Osteoblast (primary cell): Measurements from ENCODE around the gene SLC10A3. TPM values are rescaled to one million over a fixed set of nuclear protein-coding genes. Genes with fewer than 3 reads are reported as not detected.

Experiments
- DNase-seq: peaks from one replicate; pipeline ENCODE4 v3.0.0; 2011; ENCODE audit warnings: low spot score, mixed read lengths; ENCODE audit not compliant: insufficient read length; ENCODE audit errors: missing footprints
- H2AFZ ChIP-seq: 2 replicates; pipeline ENCODE4 v1.6.0; 2011; ENCODE audit warnings: mild to moderate bottlenecking, low read length
- H3K27ac ChIP-seq: 2 replicates; pipeline ENCODE4 v1.5.1; 2011; ENCODE audit warnings: mild to moderate bottlenecking, low read depth, low read length, moderate library complexity
- H3K27me3 ChIP-seq: 2 replicates; pipeline ENCODE4 v1.6.0; 2012; ENCODE audit warnings: mild to moderate bottlenecking, control low read depth, inconsistent platforms, low read length, moderate library complexity; ENCODE audit not compliant: insufficient read depth
- H3K36me3 ChIP-seq: 2 replicates; pipeline ENCODE4 v1.5.1; 2011; ENCODE audit warnings: mild to moderate bottlenecking, low read length, control low read depth, moderate library complexity; ENCODE audit not compliant: insufficient read depth
- H3K4me1 ChIP-seq: 2 replicates; pipeline ENCODE4 v1.5.1; 2011; ENCODE audit warnings: mild to moderate bottlenecking, low read length, control low read depth, moderate library complexity; ENCODE audit not compliant: insufficient read depth
- H3K4me2 ChIP-seq: 2 replicates; pipeline ENCODE4 v1.6.0; 2011; ENCODE audit warnings: mild to moderate bottlenecking, low read length; ENCODE audit not compliant: insufficient read depth
- H3K4me3 ChIP-seq: fragments of 200-600 bp; sonication (generic); 3 replicates; pipeline ENCODE4 v1.5.1; 2012; ENCODE audit warnings: mild to moderate bottlenecking, low read length, inconsistent platforms; ENCODE audit not compliant: insufficient read depth
- H3K79me2 ChIP-seq: 2 replicates; pipeline ENCODE4 v1.6.0; 2012; ENCODE audit warnings: mild to moderate bottlenecking, low read length, control low read depth, inconsistent platforms; ENCODE audit not compliant: insufficient read depth
- H3K9me3 ChIP-seq: 2 replicates; pipeline ENCODE4 v1.5.1; 2011; ENCODE audit warnings: low read depth, low read length, control low read depth
- H4K20me1 ChIP-seq: 2 replicates; pipeline ENCODE4 v1.6.0; 2012; ENCODE audit warnings: mild to moderate bottlenecking, low read length, control low read depth; ENCODE audit not compliant: insufficient read depth
- total RNA-seq: library from RNA; depleted of rRNA; stranded (reverse); fragments of >200 nt; gene quantifications from 2 replicates; pipeline ENCODE4 v1.2.3, GENCODE V29; 2012
- TF ChIP-seq, protein P1 (sequence below): IDR thresholded peaks from 2 replicates; pipeline ENCODE4 v1.5.1; 2011; ENCODE audit warnings: mild to moderate bottlenecking, low read depth, low read length, moderate library complexity; ENCODE audit errors: extremely low read depth

Gene SLC10A3
- total RNA-seq, 1 donor = 36.2 TPM

DNA sequence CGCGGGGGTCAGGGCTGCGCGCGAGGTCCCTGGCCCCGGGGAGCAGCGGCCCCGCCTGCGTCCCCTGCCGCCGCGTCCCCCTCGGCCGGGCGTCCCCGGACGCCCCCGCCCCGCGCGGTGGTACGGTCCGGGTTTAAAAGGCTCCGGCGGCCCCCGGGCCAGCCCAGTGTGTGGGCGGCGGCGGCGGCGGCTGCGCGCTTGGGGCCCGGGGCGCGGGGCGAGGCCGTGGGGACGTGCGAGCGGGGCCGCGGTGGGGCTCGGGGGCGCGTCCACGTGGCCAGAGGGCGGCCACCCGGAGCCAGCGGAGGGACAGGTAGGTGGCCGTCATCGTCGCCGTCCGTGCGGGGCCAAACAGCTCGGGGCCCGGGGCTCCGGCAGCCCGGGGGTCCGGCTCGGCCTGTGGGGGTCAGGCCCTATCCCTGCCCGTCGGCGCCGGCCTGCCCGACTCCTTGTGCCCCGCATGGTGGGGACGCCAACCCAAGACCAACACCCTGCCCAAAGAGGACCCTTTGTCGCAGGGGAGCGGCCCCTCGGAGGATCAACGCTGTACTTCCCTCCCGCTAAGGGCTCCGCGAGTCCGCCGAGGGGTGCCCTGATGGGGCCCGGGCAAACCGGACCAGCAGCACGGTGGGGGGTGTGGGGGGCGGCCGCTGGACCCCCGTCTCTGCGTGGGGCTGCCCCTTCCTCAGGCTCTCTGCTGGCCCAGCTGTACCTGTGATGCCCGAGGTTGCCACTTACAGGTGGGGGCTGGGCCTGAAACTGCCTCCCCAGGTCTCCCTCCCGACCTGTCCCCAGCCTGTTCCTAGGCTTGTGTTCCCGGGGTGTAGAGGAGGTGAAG lies 32.1 kb downstream of the SLC10A3 start, which contains the start of gene PLXNA3:
Gene PLXNA3, plus strand, starts transcription at position 166 of the 838 bp plus-strand sequence. CDS start 1,903 bp downstream, outside the sequence.
- Histone ChIP-seq H3K27ac (no peak within 1 kb of the TSS), H3K4me2 (peak within 1 kb of the TSS; percentile 83), H3K36me3 (peaks cover 14% of the 10 kb centered on the region), H3K27me3 (no peaks in the 10 kb centered on the region), H4K20me1 (peaks cover 31% of the 10 kb centered on the region), H3K9me3 (no peaks in the 10 kb centered on the region), H3K79me2 (peaks cover 50% of the 10 kb centered on the region), H2AFZ (no peak within 1 kb of the TSS), H3K4me3 (peak within 1 kb of the TSS; percentile 82), H3K4me1 (peaks cover 4% of the 10 kb centered on the region)
- TF ChIP-seq, protein P1, sequence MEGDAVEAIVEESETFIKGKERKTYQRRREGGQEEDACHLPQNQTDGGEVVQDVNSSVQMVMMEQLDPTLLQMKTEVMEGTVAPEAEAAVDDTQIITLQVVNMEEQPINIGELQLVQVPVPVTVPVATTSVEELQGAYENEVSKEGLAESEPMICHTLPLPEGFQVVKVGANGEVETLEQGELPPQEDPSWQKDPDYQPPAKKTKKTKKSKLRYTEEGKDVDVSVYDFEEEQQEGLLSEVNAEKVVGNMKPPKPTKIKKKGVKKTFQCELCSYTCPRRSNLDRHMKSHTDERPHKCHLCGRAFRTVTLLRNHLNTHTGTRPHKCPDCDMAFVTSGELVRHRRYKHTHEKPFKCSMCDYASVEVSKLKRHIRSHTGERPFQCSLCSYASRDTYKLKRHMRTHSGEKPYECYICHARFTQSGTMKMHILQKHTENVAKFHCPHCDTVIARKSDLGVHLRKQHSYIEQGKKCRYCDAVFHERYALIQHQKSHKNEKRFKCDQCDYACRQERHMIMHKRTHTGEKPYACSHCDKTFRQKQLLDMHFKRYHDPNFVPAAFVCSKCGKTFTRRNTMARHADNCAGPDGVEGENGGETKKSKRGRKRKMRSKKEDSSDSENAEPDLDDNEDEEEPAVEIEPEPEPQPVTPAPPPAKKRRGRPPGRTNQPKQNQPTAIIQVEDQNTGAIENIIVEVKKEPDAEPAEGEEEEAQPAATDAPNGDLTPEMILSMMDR = no peak
- peak; percentile 97 for DNase-seq

DNA sequence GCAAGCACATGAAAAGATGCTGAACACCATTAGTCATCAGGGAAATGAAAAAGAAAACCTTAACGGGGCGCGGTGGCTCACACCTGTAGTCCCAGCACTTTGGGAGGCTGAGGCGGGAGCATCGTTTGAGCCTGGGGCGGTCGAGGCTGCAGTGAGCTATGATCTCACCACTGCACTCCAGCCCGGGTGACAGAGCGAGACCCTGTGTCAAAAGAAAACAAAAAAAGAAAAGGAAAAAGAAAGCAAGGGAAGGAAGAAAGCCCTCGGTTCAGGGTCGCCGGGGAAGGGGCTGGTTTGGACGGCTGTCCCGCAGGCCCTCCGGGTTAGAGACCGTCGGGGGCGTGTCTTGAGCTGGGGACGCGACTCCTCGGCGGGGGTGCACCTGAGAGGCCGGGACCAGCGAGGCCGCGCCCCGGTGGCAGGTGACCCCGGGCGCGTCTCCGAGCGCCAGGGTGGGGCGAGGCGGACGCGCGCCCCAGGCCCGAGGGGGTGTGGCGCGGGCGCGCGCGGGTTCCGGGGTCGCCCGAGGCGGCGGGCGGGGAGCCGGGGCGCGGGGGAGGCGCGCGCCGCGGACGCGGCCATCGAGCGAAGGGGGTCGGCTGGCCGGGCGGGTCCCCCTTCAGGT lies 32.8 kb downstream of the SLC10A3 start:
- no peaks in the 10 kb centered on the region for H3K9me3 ChIP-seq
- peaks cover 4% of the 10 kb centered on the region for H3K4me1 ChIP-seq
- H3K4me3 ChIP-seq = peak overlapping the region; percentile 82
- peaks cover 10% of the 10 kb centered on the region for H3K36me3 ChIP-seq
- peaks cover 43% of the 10 kb centered on the region for H3K79me2 ChIP-seq
- peaks cover 25% of the 10 kb centered on the region for H4K20me1 ChIP-seq
- TF ChIP-seq, protein P1 = no peak
- peak overlapping the region; percentile 71 for H3K4me2 ChIP-seq
- no peaks in the 10 kb centered on the region for H3K27me3 ChIP-seq
- H3K27ac ChIP-seq = no peak overlapping the region
- DNase-seq = peak; percentile 95
- H2AFZ ChIP-seq = no peak overlapping the region

DNA sequence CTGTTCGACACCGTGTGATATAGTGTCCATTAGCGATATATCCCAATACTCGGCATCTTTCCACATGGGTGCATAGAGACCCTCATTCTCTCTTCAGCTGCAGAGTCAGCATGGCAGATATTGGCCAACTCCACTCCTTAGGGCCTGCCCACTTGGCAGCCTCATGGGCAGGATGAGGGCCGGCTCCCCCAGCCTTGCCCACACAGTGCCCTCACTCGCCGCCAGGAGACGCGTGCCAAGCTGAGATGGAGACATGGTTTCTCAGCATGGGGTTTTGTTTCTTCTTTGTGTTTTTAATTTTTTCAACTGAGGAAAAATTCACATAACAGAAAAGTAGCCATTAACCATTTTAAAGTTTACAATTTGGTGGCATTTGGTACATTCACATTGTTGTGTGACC lies 37.6 kb downstream of the SLC10A3 start:
- H3K79me2 ChIP-seq = peaks cover 5% of the 10 kb centered on the region
- H3K36me3 ChIP-seq = peaks cover 18% of the 10 kb centered on the region
- no peaks in the 10 kb centered on the region for H3K27me3 ChIP-seq
- H3K4me3 ChIP-seq = no peak overlapping the region
- H3K4me2 ChIP-seq = no peak overlapping the region
- no peaks in the 10 kb centered on the region for H4K20me1 ChIP-seq
- TF ChIP-seq, protein P1 = no peak
- no peaks in the 10 kb centered on the region for H3K9me3 ChIP-seq
- DNase-seq = no peak
- no peak overlapping the region for H3K27ac ChIP-seq
- no peaks in the 10 kb centered on the region for H3K4me1 ChIP-seq
- H2AFZ ChIP-seq = no peak overlapping the region

DNA sequence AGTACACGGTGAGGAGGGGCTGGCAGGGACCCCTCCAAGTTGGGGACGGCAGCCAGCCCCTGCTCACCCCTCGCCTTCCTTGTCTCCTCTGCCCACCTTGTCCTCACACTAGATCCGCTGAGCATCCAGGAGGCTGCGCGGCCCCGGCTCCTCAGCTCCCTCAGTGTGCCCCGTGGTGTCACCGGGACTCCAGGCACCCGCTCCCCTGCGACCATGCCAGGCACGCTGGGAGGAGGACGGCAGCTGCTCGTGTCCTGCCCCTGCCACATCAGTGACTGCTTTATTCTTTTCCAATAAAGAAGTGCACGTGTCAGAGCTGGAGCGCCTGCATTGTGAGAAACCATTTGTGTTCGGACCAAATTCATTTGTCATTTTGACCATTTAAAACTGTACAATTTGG lies 40.1 kb downstream of the SLC10A3 start:
- H4K20me1 ChIP-seq = peaks cover 13% of the 10 kb centered on the region
- H3K9me3 ChIP-seq = no peaks in the 10 kb centered on the region
- TF ChIP-seq, protein P1 = no peak
- DNase-seq = no peak
- peaks cover 30% of the 10 kb centered on the region for H3K79me2 ChIP-seq
- H3K4me3 ChIP-seq = no peak overlapping the region
- H3K36me3 ChIP-seq = peaks cover 34% of the 10 kb centered on the region
- H3K27me3 ChIP-seq = no peaks in the 10 kb centered on the region
- H3K4me1 ChIP-seq = peaks cover 2% of the 10 kb centered on the region
- H3K27ac ChIP-seq = no peak overlapping the region
- no peak overlapping the region for H2AFZ ChIP-seq
- no peak overlapping the region for H3K4me2 ChIP-seq
